Left lung (tissue), 10 donors: ENCODE measurements around the gene PCDHAC1. TPM values are rescaled to one million over a fixed set of nuclear protein-coding genes. Genes with fewer than 3 reads are reported as not detected.
A peak's percentile ranks its signal among the peaks of the same experiment; 100 is the strongest.

Experiments
- ATAC-seq: fragments of 200-7000 bp; cut with Tn5 transposase; one replicate; pipeline ENCODE4 v1.9.1; 2020; ENCODE audit warnings: moderate library complexity
- DNase-seq, 4 donors: peaks; one replicate each; pipeline ENCODE4 v3.0.0-alpha.2; 2013 to 2020
- H3K27ac ChIP-seq, 2 donors: fragments of 200-600 bp; sonication (generic) in 1 of 2; one replicate each; pipeline versions ENCODE4 v1.5.0 to v1.8.0; 2020 to 2021
- H3K27me3 ChIP-seq, 2 donors: fragments of 200-600 bp; sonication (generic) in 1 of 2; one replicate each; pipeline versions ENCODE4 v1.5.0 to v1.8.0; 2020 to 2021
- H3K36me3 ChIP-seq, 2 donors: fragments of 200-600 bp; sonication (generic) in 1 of 2; one replicate each; pipeline versions ENCODE4 v1.5.0 to v1.8.0; 2020 to 2021
- H3K4me1 ChIP-seq, 2 donors: fragments of 200-600 bp; one replicate each; pipeline ENCODE4 v1.8.0; 2021
- H3K4me3 ChIP-seq, 2 donors: fragments of 200-600 bp; sonication (generic) in 1 of 2; one replicate each; pipeline versions ENCODE4 v1.5.0 to v1.8.0; 2020 to 2021; ENCODE audit warnings: mild to moderate bottlenecking in 1 of 2
- H3K9me3 ChIP-seq, 2 donors: fragments of 200-600 bp; sonication (generic) in 1 of 2; one replicate each; pipeline versions ENCODE4 v1.5.0 to v1.8.0; 2020 to 2021
- intact Hi-C, 2 donors: fragments of 100-400 bp; cut with DNase I; formaldehyde crosslinking; loops; one replicate each; pipeline versions ENCODE4 v1.11.2 to v1.14.2; 2022
- polyA plus RNA-seq, 6 donors: library from polyadenylated mRNA; unstranded; fragments of 120-200 nt; gene quantifications; one replicate each; pipeline ENCODE4 v1.2.1, GENCODE V29; 2013; ENCODE audit not compliant: insufficient read length in 6 of 6
- total RNA-seq, 2 donors: library from RNA; stranded (reverse); fragmentation: NEBNext Ultra II Directional; extraction: Animal tissue kit (Norgen Biotek cat#: 25700); gene quantifications; one replicate each; pipeline ENCODE4 v1.2.1, GENCODE V29; 2021
- TF ChIP-seq, protein P1 (sequence below), 2 donors: fragments of 200-600 bp; sonication (generic) in 1 of 2; IDR thresholded peaks; one replicate each; pipeline versions ENCODE4 v1.5.0 to v1.8.0; 2021; ENCODE audit warnings: antibody characterized with exemption in 2 of 2
- donor health status: DM: no; HTN: yes; CAD: no.
- donor health status: DM: no; HTN: no; CAD: no.

Gene PCDHAC1
- total and polyA plus RNA-seq, 8 donors, result 0.26 to 8.3 (median 0.33) TPM

DNA sequence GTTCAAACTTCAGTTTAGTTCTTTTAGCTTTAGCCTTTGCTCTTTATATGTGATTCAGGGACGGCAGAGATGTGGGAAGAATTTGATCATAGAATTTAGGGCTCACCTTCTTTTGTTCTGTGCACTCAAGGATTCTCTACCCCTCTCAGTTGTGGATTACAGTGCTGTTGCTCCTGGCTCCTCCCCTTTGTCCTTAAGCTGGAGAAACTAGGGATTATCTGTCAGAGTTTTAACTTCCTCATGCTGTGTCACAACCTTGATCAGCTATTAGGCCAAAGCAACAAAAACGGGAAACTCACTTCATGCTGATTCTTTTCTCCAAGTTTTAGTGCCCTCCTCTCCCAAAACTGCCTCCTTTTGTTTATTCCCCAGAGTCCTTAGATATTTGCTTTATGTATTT, 27.1 kb downstream of the PCDHAC1 start:
- Histone ChIP-seq H3K4me3 (no peak overlapping the region), H3K9me3 (no peaks in the 10 kb centered on the region), H3K27ac (no peak overlapping the region), H3K4me1 (no peaks in the 10 kb centered on the region), H3K27me3 (no peaks in the 10 kb centered on the region), H3K36me3 (no peaks in the 10 kb centered on the region)
- intact Hi-C loops, result no loop called here
- ATAC-seq, result no peak
- TF ChIP-seq, protein P1, sequence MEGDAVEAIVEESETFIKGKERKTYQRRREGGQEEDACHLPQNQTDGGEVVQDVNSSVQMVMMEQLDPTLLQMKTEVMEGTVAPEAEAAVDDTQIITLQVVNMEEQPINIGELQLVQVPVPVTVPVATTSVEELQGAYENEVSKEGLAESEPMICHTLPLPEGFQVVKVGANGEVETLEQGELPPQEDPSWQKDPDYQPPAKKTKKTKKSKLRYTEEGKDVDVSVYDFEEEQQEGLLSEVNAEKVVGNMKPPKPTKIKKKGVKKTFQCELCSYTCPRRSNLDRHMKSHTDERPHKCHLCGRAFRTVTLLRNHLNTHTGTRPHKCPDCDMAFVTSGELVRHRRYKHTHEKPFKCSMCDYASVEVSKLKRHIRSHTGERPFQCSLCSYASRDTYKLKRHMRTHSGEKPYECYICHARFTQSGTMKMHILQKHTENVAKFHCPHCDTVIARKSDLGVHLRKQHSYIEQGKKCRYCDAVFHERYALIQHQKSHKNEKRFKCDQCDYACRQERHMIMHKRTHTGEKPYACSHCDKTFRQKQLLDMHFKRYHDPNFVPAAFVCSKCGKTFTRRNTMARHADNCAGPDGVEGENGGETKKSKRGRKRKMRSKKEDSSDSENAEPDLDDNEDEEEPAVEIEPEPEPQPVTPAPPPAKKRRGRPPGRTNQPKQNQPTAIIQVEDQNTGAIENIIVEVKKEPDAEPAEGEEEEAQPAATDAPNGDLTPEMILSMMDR (IDR thresholded peaks at IDR 0.05), result no peak
- no peak for DNase-seq

DNA sequence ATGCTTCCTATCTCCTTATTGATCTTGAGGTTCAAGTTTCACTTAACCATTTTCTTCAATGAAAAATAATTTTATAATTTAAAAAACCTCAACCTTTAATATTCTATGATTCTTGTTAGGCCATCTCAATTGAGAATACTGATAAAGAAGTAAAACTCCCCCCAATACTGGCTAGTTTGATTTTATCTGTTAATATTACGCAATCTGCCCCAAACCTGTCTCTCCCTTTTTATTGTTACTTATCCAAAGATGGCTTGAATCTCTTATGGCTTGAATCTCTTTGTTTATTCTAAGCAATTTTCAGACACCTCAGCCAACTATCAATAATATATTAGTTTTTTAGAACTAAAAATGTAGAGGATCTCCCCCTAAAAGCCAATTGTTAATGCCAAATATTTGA, 36.1 kb downstream of the PCDHAC1 start:
- H3K27me3 ChIP-seq, result peaks cover 0 to 32% of the 10 kb centered on the region in 2 donors
- no peak for ATAC-seq
- no peak overlapping the region for H3K27ac ChIP-seq
- intact Hi-C loops, result no loop called here
- H3K36me3 ChIP-seq, result no peaks in the 10 kb centered on the region
- no peak overlapping the region for H3K4me3 ChIP-seq
- peaks cover 0 to 4% of the 10 kb centered on the region in 2 donors for H3K4me1 ChIP-seq
- no peak for DNase-seq
- H3K9me3 ChIP-seq, result no peaks in the 10 kb centered on the region
- TF ChIP-seq, protein P1 (IDR thresholded peaks at IDR 0.05), result no peak

DNA sequence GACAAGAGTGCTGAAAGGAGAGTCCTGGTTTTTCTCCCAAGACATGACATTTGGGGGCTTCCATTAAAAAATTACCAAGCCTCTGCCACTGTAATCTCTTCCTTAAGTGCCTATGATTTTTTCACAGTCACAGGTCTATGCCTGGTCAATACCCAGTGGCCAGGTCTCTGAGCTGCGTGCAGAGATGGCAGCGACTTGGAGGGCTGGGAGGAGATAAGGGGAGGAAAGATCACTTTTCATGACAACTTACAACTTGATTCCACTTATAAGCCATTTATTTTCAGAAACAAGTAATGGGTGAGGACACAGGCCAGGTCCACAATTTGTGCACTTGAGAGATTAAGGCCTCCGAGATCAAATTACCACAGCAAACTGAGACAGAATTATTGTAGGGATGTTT, 38.3 kb downstream of the PCDHAC1 start:
- TF ChIP-seq, protein P1 (IDR thresholded peaks at IDR 0.05), result no peak
- H3K27ac ChIP-seq, result no peak overlapping the region
- H3K27me3 ChIP-seq, result peaks cover 0 to 42% of the 10 kb centered on the region in 2 donors
- ATAC-seq, result no peak
- H3K4me3 ChIP-seq, result no peak overlapping the region
- no peak for DNase-seq
- H3K36me3 ChIP-seq, result no peaks in the 10 kb centered on the region
- peaks cover 0 to 8% of the 10 kb centered on the region in 2 donors for H3K4me1 ChIP-seq
- intact Hi-C loops, result no loop called here
- no peaks in the 10 kb centered on the region for H3K9me3 ChIP-seq

DNA sequence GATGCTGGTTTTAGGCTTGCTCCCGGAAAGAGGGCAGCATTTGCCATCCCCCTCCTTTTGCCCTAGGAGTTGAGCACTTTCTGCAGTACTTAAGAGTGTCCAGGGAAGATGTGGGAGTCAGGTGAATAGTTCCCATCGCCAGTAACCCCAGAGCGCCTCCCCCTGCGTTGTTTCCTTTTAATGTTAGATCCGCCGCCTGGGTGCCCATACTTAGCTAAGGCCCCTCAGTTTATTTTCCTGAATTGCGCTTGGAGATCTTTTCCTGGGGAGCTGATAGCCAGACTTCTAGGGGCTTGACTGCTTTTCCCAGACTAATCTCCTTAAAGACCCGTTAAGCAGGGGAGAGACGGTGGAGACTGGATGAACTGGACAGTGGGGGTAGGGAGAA, 39.8 kb downstream of the PCDHAC1 start:
- H3K4me1 ChIP-seq, result peaks cover 0 to 8% of the 10 kb centered on the region in 2 donors
- no peaks in the 10 kb centered on the region for H3K9me3 ChIP-seq
- ATAC-seq, result peak; percentile 33
- DNase-seq, result no peak
- TF ChIP-seq, protein P1 (IDR thresholded peaks at IDR 0.05), result no peak
- H3K27me3 ChIP-seq, result peaks cover 0 to 42% of the 10 kb centered on the region in 2 donors
- no peaks in the 10 kb centered on the region for H3K36me3 ChIP-seq
- intact Hi-C loops, result no loop called here
- peak overlapping the region; percentile 54 to 65 for H3K27ac ChIP-seq
- H3K4me3 ChIP-seq, result peak overlapping the region; percentile 48 to 51

DNA sequence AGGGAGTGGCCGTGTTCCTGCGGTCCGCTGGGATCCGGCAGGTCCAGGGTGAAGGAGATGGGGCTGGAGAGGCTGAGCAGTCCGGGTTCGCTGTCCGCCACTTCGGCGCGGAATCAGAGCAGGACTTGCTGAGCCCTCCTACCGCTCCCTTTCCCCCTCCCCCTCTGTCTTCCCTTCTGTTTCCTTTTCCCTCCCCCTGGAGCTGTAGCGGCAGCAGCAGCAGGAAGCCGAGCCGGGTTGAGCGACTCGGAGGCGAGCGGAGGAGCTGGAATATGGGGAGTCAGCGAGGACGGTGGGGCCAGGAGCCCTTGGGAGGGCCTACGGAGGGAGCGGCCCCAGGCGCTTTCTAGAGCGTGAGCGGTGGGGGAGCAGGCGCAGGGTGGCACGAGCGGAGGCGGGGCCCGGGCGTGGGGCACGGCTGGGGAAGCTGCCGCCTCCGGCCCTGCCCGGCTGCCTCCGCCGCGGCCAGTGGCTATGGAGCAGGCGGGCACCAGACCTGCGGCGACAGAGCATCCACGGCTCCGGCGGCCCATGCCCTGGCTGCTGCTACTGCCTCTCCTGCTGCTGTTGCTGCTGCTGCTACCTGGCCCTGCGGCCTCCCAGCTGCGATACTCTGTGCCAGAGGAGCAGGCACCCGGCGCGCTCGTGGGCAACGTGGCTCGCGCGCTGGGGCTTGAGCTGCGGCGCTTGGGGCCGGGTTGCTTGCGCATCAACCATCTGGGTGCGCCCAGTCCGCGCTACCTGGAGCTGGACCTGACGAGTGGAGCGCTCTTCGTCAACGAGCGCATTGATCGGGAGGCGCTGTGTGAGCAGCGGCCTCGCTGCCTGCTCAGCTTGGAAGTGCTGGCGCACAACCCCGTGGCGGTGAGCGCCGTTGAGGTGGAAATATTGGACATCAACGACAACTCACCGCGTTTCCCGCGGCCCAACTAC, 40.5 kb downstream of the PCDHAC1 start, which contains the start of gene PCDHAC2:
Gene PCDHAC2, plus strand, starts transcription at position 184 of the 933 bp plus-strand sequence. Its CDS starts 291 bp downstream, at position 475.
- peak within 1 kb of the TSS; percentile 54 to 65 for H3K27ac ChIP-seq
- intact Hi-C loops, result no loop called here

More for the DNA sequence above, 40.5 kb downstream of the PCDHAC1 start, which contains the start of gene PCDHAC2:
- Histone ChIP-seq H3K9me3 (no peaks in the 10 kb centered on the region), H3K27me3 (peaks cover 0 to 42% of the 10 kb centered on the region in 2 donors), H3K4me1 (peaks cover 0 to 8% of the 10 kb centered on the region in 2 donors), H3K4me3 (peak within 1 kb of the TSS; percentile 48 to 51), H3K36me3 (no peaks in the 10 kb centered on the region)
- TF ChIP-seq, protein P1 (IDR thresholded peaks at IDR 0.05), result no peak
- ATAC-seq (peak; percentile 96), DNase-seq (peak; percentile 50 to 87 (median 61))
